ENCODE measurements around the gene SSH3.

Gene SSH3, protein sequence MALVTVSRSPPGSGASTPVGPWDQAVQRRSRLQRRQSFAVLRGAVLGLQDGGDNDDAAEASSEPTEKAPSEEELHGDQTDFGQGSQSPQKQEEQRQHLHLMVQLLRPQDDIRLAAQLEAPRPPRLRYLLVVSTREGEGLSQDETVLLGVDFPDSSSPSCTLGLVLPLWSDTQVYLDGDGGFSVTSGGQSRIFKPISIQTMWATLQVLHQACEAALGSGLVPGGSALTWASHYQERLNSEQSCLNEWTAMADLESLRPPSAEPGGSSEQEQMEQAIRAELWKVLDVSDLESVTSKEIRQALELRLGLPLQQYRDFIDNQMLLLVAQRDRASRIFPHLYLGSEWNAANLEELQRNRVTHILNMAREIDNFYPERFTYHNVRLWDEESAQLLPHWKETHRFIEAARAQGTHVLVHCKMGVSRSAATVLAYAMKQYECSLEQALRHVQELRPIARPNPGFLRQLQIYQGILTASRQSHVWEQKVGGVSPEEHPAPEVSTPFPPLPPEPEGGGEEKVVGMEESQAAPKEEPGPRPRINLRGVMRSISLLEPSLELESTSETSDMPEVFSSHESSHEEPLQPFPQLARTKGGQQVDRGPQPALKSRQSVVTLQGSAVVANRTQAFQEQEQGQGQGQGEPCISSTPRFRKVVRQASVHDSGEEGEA

DNA sequence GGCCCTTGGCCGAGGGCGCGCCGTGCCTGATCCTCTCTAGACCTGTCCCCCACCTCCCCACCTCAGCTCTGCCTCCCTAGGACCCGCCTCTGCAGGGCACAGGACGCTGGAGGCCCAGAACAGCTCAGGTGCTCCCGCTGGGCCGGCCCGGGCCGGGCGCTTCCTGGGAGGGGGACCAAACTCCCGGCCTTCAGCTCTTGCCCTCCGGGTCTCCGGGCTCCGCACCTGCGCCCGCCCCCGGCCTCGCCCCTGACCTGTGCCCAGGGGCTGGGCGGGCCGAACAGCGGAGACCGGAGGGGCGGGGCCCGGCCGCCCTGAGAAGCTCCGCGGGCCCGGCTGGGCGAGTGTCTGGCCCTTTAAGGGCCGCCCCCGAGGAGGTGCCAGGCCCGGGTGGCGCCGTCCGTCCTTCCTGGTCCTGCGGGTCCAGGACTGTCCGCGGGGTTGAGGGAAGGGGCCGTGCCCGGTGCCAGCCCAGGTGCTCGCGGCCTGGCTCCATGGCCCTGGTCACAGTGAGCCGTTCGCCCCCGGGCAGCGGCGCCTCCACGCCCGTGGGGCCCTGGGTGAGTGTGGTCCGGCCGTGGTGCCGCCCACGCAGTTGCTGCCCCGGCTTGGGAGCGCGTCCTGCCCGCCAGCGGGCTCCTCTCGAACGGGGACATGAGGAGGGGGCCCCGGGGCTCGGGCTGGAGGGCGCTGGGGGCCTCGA is at the start of gene SSH3:
TSS of gene SSH3 (plus strand) at position 399 of the 703 bp plus-strand sequence. CDS start at position 495, 96 bp downstream.
- DNase-seq (ENCODE audit: low spot score): peak; percentile 76

DNA sequence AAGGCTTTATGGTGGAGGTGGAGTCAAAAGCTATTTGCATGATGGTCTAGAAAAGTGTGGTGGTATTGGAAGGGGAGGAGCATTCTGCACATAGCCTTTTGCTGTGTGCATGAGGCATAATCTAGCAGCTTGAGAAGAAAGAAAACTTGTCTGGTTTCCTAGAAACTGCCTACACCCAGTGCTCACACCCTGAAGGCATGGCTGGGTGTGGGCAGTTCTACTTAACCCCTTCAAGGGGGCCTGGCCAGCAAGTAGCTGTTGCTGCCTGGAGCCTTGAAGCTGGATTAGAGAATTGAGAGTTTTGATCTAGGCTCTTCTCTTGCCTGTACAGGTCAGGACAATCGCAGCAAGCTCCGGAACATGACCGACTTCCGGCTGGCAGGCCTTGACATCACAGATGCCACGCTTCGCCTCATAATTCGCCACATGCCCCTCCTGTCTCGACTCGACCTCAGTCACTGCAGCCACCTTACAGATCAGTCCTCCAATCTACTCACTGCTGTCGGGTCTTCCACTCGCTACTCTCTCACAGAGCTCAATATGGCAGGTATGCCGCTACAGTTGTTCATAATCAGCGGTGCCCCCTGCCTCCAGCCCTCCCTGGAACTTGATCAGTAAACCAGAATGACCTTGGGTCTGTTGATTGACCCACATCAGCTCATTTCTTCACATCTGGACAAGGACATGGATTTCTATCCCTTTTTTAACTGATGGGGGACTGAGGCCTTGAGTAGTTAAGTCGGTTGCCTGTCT is 49.3 kb upstream of the SSH3 start:
- no peak for DNase-seq (ENCODE audit: low spot score)

DNA sequence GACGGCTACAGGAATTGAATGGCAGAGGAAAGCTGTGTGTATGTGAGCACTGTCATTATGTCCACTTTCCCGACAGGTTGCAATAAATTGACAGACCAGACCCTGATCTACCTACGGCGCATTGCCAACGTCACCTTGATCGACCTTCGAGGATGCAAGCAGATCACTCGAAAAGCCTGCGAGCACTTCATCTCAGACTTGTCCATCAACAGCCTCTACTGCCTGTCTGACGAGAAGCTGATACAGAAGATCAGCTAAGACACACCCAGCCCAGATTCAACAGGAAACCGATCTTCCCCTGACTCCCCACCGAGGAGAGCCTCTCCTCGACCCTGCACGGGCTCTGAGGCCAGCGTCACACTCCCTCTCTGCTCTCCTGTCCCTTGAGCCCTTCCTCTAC is 48.5 kb upstream of the SSH3 start:
- no peak for DNase-seq (ENCODE audit: low spot score)

DNA sequence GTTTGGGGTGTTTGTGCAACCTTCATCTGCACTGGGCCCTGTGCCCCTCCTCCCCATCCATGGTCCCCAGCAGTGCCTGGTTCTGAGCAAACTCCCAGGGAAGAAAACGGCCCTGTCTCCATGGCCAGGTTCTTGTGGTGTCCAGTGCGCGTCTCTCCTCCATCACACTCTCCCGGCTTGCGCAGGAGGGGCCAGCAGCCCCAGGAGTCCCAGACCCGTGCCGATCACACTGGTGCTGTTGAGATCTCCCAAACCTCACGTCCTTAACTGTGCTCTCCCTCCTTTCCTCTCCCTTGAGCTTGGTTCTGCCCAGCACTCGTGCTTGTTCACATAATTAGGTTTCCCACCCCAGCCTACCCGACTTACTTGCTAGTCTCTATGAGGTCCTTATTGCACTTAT is 48.0 kb upstream of the SSH3 start:
- no peak for DNase-seq (ENCODE audit: low spot score)

DNA sequence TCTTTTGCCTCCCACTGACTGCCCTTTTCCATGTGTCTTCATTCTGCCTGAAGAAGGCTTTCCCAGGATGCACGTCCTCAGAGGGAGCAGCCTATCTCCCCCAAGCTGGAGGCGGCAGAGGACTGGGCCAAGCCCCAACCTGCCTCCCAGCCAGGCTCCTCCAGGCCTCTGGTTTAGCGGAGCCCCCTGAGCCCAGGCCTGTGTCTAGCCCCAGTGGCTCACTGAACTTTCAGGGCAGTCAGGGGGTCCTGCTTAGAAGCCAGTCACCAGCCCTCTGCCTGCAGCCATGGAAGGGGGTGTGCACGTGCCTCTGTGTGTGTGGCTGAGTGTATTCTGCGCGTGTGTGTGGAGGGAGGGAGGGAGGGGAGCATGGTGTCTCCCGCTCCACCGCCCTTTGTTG is 47.5 kb upstream of the SSH3 start:
- no peak for DNase-seq (ENCODE audit: low spot score)

DNA sequence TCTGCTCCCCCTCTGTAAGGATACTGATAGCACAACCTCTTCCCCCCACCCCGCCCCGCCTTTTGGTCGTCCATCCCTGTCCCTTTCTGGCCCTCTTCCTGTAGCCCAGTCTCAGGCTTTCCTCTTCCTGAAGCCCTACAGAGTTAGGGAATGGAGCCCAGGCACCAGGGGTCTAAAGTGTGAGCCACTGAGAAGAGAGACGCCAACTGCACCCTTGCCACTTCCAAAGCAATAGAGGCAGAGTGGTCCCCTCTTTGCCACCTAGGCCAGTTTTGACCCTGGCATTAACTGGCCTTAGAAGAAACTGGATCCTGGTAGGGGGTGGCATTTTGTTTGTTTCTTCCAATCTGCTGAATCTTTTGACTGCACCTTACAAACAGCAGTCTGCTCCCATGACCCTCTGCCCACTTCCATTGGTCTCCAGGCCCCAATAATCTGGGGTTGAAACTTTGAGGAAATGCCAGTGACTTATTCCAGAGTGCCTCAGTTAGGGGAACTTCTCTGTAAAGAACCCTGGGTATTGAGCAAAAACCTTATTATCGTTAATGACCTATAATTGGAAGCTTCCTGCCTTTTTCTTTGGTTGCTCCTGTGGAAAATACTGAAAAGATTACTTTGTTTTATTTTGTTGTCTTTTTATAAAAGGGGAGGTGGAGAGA is 46.7 kb upstream of the SSH3 start:
- DNase-seq (ENCODE audit: low spot score): no peak

DNA sequence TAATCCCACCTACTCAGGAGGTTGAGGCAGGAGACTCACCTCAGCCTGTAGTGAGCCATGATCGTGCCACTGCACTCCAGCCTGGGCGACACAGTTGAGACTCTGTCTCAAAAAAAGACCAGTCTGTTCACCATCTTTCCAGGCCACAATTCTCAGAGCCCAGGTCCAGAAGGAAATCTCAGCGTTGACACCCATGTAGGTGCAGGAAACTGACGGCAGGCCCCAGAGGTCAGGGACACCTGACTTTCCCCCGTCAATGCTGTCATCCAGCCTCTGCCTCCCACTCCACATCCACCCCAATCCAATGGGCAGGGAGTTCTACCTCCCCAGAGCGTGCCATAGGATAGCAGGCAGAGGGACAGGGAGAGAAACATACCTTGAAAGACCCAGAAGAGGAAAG is 42.9 kb upstream of the SSH3 start:
- no peak for DNase-seq (ENCODE audit: low spot score)

DNA sequence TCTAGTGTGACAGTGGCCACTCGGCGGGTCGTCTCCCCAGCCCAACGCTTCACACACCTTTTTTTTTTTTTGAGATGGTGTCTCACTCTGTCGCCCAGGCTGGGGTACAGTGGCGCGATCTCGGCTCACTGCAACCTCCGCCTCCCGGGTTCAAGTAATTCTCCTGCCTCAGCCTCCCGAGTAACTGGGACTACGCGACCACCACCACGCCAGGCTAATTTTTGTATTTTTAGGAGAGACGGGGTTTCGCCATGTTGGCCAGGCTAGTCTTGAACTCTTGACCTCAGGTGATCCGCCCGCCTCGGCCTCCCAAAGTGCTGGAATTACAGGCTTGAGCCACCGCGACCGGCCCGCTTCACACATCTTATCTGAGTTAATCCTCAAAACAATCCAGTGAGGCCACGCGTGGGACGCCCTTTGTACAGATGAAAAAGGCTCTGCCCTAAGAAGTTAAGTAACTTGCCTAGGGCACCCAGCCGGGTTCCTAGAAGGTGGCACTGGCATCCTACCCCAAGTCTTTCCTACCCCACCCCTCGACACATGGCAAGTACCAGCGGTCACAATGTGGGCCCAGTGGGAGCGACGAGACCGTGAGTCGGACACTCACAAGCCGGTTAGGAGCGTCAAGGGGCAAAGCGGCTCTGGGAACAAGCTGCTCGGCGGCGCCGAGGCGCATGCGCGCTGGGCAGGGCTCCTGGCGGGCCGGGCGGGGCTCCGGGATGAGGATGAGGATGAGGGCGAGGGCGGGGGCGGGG is 42.3 kb upstream of the SSH3 start:
- DNase-seq (ENCODE audit: low spot score): peak; percentile 54

DNA sequence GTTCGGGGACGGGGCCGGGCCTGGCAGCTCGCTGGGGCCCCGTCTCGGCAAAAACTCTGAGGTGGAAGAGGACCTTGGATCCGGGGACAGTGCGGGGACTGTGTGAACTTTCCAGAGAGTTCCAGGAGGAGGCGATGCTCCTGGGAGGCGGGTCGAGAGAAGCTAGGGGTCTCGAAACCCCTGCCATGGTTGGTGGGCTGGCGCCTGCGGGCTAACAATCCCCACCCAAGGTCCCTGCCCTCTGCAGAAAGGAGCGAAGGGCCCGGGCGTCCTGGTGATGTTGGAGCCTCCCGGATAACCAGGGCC is 41.7 kb upstream of the SSH3 start:
- no peak for DNase-seq (ENCODE audit: low spot score)

DNA sequence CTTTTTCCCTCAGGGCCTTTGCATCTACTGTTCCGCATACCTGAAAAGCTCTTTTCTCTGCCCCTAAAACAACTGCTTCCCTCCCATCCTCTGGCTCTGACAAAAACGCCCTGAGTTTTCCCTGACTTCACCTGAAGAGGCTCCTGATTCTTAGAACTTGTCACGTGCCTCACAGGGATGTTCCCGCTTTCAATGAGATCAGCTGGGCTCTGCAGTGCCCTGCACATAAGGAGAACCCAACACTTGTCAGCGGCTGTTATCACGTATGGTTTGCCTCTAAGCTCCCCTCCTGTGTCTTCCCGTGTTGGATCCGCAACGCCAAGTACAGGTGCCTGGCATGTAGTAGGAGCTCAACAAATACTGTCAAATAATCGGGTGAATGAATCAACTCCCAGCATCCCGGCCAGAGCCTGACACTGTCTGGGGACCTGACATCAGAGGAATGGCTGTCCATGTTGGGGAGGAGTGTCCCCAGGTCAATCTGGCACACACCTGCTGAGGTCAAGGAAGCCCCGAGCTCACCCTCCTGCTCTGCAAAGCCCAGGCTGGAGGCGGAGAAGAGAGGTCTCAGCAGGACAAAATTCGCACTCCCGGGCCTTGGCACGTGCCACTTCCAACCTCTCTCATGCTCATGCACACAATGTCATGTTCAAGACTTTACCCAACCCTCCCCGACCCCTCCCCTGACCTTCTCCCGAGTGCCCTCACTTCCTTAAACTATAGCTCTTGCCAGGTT is 41.2 kb upstream of the SSH3 start:
- no peak for DNase-seq (ENCODE audit: low spot score)

DNA sequence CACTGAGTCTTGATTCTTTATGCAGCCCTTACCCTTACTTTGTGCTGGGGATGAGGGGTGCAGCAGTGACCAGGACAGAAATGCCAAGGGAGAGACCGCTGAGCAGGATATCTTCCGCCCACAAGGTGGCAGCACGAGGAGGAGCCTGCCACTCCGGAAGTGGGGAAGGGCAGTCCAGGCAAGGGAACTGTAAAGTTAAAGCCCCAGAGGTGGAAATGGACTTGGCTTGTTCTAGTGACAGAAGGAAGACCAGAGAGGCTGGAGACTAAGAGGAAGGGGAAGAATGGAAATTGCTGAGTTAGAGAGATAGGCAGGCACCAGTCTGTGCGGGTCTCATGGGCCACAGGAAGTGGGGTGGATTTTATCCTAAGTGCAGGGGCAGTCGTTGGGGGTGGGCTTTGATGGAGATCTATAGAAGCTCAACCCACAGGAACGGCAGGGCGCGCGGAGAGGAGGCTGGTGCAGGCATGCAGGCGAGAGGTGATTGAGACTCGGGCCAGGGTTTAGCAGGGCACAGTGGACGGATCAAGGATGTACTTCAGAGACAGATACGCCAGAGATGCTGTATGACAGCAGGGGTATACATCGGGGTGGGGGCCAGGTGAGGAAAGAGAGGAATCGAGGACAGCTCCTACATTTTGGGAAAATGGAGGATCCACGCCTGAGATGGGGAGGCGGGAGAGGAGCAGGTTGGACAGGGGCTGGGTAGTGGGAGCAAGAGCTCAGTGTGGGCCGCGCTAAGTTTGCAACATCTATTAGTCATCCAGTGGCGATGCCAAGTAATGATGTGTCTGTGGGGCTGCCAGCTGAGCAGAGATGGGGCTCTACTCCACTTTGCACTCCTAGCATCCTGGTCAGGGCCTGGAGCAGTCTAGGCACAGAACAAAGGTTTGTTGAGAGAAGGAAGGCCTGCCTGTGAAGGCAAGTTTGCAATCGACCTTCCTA is 40.3 kb upstream of the SSH3 start:
- peak; percentile 76 for DNase-seq (ENCODE audit: low spot score)

DNA sequence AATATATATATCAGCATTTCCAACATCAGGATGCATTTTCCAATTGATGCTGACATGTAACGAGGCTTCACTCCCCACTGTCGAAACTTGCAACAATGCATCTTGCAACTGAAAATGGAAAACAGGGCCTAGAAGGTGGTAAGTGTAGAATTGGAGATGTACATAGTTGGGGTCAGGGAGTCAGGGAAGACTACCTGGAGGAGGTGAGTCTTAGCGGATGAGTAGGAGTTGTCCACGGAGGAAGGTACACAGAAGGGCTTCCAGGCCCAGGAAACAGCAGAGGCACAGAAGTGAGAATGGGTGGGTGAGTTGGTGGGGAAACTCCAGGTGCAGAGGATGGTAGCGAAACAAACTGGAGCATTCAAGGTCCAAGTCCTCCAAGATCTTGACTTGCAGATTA is 39.1 kb upstream of the SSH3 start:
- no peak for DNase-seq (ENCODE audit: low spot score)

DNA sequence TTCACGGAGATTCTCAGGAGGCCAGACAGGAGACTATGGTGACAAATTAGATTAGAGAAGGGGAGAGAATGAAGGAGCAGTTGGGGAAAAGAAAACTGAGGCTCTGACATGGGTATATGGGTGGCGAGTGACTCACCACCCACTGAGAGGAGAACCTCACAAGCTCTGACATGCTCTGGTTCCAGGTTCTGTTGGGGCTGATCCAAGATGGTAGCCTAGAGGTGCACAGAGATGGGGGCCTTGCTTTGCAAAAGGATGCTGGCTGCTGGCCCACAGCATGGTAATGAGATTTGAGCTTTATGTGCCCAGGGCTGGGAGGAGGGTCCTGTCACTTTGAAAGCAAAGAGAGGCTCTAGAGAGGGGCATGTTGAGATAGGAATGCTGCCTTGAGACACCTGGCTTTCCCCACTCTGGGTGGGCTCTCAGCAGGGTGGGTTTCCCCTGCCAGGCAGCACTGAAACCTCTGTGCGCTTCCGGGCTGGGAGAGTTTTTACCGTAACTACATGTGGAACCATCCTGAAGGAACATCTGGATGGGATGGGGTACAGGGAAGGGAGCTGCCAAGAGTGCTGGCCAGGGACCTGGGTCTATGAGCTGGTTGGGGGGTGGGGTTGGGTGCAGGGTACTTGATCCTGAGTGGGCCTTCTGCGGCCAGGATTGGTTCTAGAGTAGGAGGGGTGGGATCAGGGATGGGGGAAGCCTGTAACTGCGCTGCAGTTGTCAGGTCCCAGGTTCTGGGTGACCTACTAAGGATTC is 38.3 kb upstream of the SSH3 start:
- no peak for DNase-seq (ENCODE audit: low spot score)

DNA sequence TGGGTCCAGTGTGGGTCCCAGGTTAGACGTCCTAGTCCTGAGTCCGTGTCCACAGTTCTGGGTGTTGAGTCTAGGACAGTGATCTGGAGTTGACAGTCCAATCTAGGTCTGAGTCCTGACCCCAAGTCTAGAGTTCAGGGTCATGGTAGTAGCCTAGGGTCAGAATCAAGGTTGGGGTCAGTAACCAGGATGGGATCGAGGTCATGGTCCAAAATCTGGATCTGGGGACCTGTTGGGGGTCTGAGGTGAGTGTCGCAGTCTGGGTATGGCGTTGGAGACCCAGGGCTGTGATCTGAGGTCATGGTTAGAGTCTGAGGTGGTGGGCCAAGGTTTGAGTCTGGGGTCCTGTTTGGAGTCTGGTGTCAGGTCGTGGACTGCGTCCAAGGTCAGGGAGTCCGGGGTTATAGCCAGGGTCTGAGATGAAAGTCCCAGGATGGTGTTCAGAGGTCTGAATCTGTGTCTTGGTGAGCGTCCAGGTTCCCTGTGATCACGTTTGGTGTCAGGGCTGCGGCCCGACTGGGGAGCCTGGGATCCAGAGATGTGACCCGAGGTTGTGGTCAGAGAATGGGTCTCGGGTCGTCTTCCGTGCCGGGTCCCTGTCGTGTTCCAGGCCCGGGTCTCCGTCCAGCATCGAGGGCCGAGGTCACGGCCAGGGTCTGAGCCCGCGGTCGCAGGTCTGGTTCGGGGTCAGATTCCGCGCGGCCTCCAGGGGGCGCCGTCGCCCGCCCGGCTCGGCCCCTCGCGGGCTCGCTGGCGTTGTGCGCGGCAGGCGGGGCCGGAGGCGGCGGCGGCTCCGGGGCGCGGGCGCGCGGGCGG is 37.5 kb upstream of the SSH3 start:
- peak; percentile 64 for DNase-seq (ENCODE audit: low spot score)

DNA sequence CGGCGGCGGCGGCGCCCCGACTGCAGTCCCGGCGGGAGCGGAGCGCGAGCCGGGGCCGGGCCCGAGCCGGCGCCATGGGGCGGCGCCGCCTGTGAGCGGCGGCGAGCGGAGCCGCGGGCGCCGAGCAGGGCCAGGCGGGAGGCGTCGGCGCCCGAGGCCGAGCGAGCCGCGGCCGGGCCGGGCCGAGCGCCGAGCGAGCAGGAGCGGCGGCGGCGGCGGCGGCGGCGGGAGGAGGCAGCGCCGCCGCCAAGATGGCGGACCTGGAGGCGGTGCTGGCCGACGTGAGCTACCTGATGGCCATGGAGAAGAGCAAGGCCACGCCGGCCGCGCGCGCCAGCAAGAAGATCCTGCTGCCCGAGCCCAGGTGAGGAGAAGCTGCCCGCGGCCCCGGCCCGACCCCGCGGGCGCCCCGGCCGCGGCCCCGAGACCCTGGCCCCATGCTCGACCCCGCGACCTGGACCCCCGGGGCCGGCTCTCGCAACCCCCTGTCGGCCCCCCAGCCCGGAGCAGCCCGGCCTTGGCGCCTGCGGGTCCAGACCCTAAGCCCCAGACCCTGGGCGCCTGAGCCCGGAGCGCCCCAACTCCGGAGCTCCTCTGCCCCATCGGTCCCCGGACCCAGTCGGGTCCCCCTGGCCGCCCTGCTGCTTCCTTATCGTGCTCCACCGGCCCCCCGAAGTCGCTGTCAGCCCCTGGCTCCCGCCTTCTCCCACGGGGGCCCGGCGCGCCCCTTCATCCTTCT is 36.7 kb upstream of the SSH3 start, which contains the start of gene GRK2:
TSS of gene GRK2 (plus strand) at position 25 of the 739 bp plus-strand sequence. CDS start at position 252, 227 bp downstream.
- no peak for DNase-seq (ENCODE audit: low spot score)

DNA sequence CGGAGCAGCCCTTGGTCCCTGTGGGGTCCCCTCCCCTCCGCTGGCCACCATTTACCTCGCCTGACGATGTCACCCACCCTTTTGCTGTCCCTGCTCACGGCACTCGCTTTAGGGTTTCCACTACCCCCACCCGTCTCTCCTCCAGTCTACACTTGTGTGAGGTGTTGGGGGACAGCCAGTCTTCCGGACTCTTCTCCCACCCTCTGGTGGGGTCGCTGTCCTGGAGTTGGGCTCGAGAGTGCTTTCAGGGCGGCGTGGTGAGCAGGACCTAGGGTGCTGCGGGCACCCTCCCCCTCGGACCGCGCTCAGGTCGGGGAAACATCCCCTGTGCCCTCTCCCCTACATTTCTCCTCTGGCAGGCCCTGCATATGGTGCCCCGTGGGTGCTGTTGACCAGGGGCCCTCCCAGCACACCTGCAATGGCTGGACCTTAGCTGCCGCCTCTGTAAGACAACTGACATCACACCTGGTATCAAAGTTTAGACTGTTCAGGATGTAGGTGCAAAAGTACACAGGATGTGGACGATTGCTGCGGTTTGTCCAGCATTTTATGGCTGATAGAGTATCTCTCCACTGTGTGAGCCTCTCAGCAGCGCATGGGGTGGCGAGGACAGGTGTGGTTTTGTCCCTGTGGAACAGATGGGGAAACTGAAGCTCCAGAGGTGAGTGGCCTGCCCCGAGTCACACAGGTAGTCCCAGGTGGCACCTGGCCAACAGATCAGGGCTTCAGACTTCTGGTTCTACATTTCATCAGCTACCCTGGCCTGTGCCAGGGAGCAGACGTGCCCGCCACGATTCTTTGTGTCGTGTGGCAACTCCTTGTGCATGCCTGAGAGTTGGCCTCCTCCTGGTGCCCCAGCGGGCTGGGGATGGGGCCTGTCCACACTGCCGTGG is 35.9 kb upstream of the SSH3 start:
- DNase-seq (ENCODE audit: low spot score): no peak

Data from globus pallidus (tissue), 1 donor.